RWPE1 (cell line): Measurements from ENCODE around the gene ANKAR.
A peak's percentile ranks its signal among the peaks of the same experiment; 100 is the strongest.
"Not testable (repeated sequence)": the region's sequence is repeated elsewhere in the genome, so short reads cannot be mapped to it uniquely, and the experiment has no call there.

ENCODE experiments used
- CTCF ChIA-PET: fragments of 350-600 bp; sonication (Branson Sonifier 250); formaldehyde crosslinking; extraction: SDS; loops from one replicate; lab custom pipeline; 2021; lab: Yijun Ruan, JAX
- POLR2A ChIA-PET: fragments of 400-600 bp; formaldehyde crosslinking; extraction: SDS; loops from one replicate; lab custom pipeline; 2020; ENCODE audit warnings: antibody characterized with exemption; ENCODE audit not compliant: low non-redundant PET; lab: Yijun Ruan, JAX
- DNase-seq: peaks from one replicate; pipeline ENCODE4 v3.0.0; 2012; ENCODE audit warnings: low spot score
- H3K27ac ChIP-seq: fragments of 450-650 bp; 2 replicates; pipeline ENCODE4 v1.5.1; 2017
- TF ChIP-seq, protein P1 (sequence below): fragments of 450-650 bp; conservative IDR thresholded peaks from 2 replicates; pipeline ENCODE4 v1.5.1; 2017; ENCODE audit warnings: low read depth, mild to moderate bottlenecking

The ANKAR gene

GRCh38 chr2:189662669-189663226 is 11.7 kb upstream of the ANKAR start:
- TF ChIP-seq, protein P1, sequence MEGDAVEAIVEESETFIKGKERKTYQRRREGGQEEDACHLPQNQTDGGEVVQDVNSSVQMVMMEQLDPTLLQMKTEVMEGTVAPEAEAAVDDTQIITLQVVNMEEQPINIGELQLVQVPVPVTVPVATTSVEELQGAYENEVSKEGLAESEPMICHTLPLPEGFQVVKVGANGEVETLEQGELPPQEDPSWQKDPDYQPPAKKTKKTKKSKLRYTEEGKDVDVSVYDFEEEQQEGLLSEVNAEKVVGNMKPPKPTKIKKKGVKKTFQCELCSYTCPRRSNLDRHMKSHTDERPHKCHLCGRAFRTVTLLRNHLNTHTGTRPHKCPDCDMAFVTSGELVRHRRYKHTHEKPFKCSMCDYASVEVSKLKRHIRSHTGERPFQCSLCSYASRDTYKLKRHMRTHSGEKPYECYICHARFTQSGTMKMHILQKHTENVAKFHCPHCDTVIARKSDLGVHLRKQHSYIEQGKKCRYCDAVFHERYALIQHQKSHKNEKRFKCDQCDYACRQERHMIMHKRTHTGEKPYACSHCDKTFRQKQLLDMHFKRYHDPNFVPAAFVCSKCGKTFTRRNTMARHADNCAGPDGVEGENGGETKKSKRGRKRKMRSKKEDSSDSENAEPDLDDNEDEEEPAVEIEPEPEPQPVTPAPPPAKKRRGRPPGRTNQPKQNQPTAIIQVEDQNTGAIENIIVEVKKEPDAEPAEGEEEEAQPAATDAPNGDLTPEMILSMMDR, result no peak
- DNase-seq, result no peak
- CTCF ChIA-PET, result interaction anchor here (0.5 to 1.5 kb wide), 4 partner anchors 11 to 631 kb away, joined by 3 to 9 read pairs (median 4); partner anchors contain the start of gene OSGEPL1
- POLR2A ChIA-PET, result no interaction called here
- no peak overlapping the region for H3K27ac ChIP-seq

DNA sequence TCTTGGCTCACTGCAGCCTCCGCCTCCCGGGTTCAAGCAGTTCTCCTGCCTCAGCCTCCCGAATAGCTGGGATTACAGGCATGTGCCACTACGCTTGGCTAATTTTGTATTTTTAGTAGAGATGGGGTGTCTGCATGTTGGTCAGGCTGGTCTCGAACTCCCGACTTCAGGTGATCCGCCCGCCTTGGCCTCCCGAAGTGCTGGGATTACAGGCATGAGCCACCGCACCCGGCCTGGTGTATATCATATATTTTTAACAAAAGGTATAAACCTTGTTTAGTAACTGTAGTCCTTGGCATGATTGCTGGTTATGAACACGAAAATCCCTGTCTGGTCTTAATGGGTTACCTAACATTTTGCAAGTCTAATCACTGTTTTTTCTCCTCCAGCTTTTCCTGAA is 11.2 kb upstream of the ANKAR start:
- CTCF ChIA-PET, result interaction anchor here (0.5 to 0.9 kb wide), 3 partner anchors 11 to 631 kb away, joined by 3 read pairs; partner anchors contain the start of gene ANKAR
- POLR2A ChIA-PET, DNase-seq, H3K27ac ChIP-seq: not testable (repeated sequence)

- no peak overlapping the region for H3K27ac ChIP-seq
- POLR2A ChIA-PET, result no interaction called here
- TF ChIP-seq, protein P1, result no peak
- CTCF ChIA-PET, result no interaction called here
- no peak for DNase-seq
These were observed 4.6 kb upstream of the ANKAR start for GRCh38 chr2:189669913-189670312.

GRCh38 chr2:189673661-189674373 is 653 bp upstream of the ANKAR start:
- ChIA-PET CTCF (interaction anchor here (0.6 to 1.8 kb wide), 5 partner anchors 9 to 37 kb away, joined by 3 to 12 read pairs (median 3); partner anchors contain the start of gene ASNSD1), POLR2A (no interaction called here)
- no peak for DNase-seq
- H3K27ac ChIP-seq, result peak overlapping the region; percentile 87
- TF ChIP-seq, protein P1, result no peak

GRCh38 chr2:189676471-189676870 is 2.0 kb downstream of the ANKAR start:
- DNase-seq, result no peak
- POLR2A ChIA-PET, result no interaction called here

DNA sequence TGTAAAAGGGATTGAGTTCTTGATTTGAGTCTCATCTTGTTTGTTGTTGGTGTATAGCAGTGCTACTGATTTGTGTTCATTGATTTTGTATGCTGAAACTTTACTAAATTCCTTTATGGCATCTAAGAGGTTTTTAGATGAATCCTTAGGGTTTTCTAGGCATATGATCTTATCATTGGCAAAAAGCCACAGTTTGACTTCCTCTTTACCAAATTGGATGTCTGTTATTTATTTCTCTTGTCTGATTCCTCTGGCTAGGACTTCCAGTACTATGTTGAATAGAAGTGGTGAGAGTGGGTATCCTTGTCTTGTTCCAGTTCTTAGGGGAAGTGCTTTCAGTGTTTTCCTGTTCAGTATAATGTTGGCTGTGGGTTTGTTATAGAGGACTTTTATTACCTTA is 4.8 kb downstream of the ANKAR start:
- TF ChIP-seq, protein P1, result no peak
- DNase-seq, result no peak
- POLR2A ChIA-PET, result no interaction called here
- CTCF ChIA-PET, result no interaction called here
- H3K27ac ChIP-seq, result no peak overlapping the region

More at GRCh38 chr2:189676471-189676870, 2.0 kb downstream of the ANKAR start:
- TF ChIP-seq, protein P1, result no peak
- H3K27ac ChIP-seq, result no peak overlapping the region
- CTCF ChIA-PET, result interaction anchor here (0.8 to 1.0 kb wide), 2 partner anchors 12 to 494 kb away, joined by 3 to 9 read pairs; no protein-coding TSS in a partner anchor

- TF ChIP-seq, protein P1, result no peak
- no peak overlapping the region for H3K27ac ChIP-seq
- CTCF ChIA-PET, result no interaction called here
- POLR2A ChIA-PET, result no interaction called here
- DNase-seq, result no peak
These were observed 6.7 kb downstream of the ANKAR start for GRCh38 chr2:189681203-189681602.
